GM12892 (cell line): Measurements from ENCODE around the gene NEDD4L.

ENCODE experiments used
- DNase-seq: peaks from one replicate; pipeline ENCODE4 v3.0.0; 2011; ENCODE audit not compliant: insufficient read length
- FAIRE-seq: peaks from 2 replicates; lab custom pipeline; 2011; peaks lifted over from hg19 to GRCh38; lab: Jason Lieb, UNC
- POLR2A ChIP-seq: IDR thresholded peaks from 2 replicates; pipeline ENCODE4 v1.6.1; 2011; ENCODE audit warnings: low read depth, low read length, control low read depth
- POLR2AphosphoS5 ChIP-seq: IDR thresholded peaks from 2 replicates; pipeline ENCODE4 v1.6.1; 2011; ENCODE audit warnings: low read depth, low read length, control low read depth
- TAF1 ChIP-seq: IDR thresholded peaks from 2 replicates; pipeline ENCODE4 v1.6.1; 2011; ENCODE audit warnings: low read depth, mild to moderate bottlenecking, control low read depth, low read length, borderline replicate concordance

Gene NEDD4L

GRCh38 chr18:58284699-58285448, 240.8 kb downstream of the NEDD4L start:
- no peak for FAIRE-seq
- DNase-seq, result no peak
- TF ChIP-seq POLR2AphosphoS5 (no peak), TAF1 (no peak), POLR2A (no peak)

GRCh38 chr18:58285449-58286130, 241.6 kb downstream of the NEDD4L start:
- DNase-seq, result no peak
- FAIRE-seq, result no peak

GRCh38 chr18:58286632-58287352, 242.8 kb downstream of the NEDD4L start:
- DNase-seq (no peak), FAIRE-seq (no peak)
- TF ChIP-seq POLR2A, result no peak
- no peak for TF ChIP-seq TAF1
- no peak for TF ChIP-seq POLR2AphosphoS5

More at GRCh38 chr18:58285449-58286130, 241.6 kb downstream of the NEDD4L start:
- TF ChIP-seq POLR2AphosphoS5, result no peak
- no peak for TF ChIP-seq TAF1
- TF ChIP-seq POLR2A, result no peak

- DNase-seq, result no peak
- FAIRE-seq, result peak; percentile 93
- TF ChIP-seq POLR2A (no peak), POLR2AphosphoS5 (no peak)
Measured at GRCh38 chr18:58287353-58288274, 243.6 kb downstream of the NEDD4L start.

- TF ChIP-seq TAF1 (no peak), POLR2AphosphoS5 (no peak), POLR2A (no peak)
- DNase-seq, result peak; percentile 31
- peak; percentile 94 for FAIRE-seq
Measured at GRCh38 chr18:58288921-58289797, 245.1 kb downstream of the NEDD4L start.

GRCh38 chr18:58290116-58290695, 246.2 kb downstream of the NEDD4L start:
- FAIRE-seq (no peak), DNase-seq (no peak)
- TF ChIP-seq TAF1, result no peak
- TF ChIP-seq POLR2A, result no peak
- TF ChIP-seq POLR2AphosphoS5, result no peak

- no peak for DNase-seq
- TF ChIP-seq POLR2AphosphoS5, result no peak
- TF ChIP-seq TAF1, result no peak
- no peak for TF ChIP-seq POLR2A
- FAIRE-seq, result no peak
Measured at GRCh38 chr18:58291131-58291530, 247.1 kb downstream of the NEDD4L start.

GRCh38 chr18:58292638-58293037, 248.6 kb downstream of the NEDD4L start:
- DNase-seq, result no peak
- TF ChIP-seq POLR2A (no peak), POLR2AphosphoS5 (no peak), TAF1 (no peak)
- peak; percentile 71 for FAIRE-seq

GRCh38 chr18:58297198-58297597, 253.2 kb downstream of the NEDD4L start:
- FAIRE-seq (peak; percentile 30), DNase-seq (no peak)
- no peak for TF ChIP-seq POLR2AphosphoS5
- no peak for TF ChIP-seq TAF1
- no peak for TF ChIP-seq POLR2A
